NT2/D1 (cell line): Measurements from ENCODE around the gene PRPF40B.
"Not testable (repeated sequence)": the region's sequence is repeated elsewhere in the genome, so short reads cannot be mapped to it uniquely, and the experiment has no call there.

Experiments used
- DNase-seq: peaks from one replicate; pipeline ENCODE4 v3.0.0-alpha.2; 2011; ENCODE audit warnings: low read depth, low spot score
- H3K27me3 ChIP-seq: 2 replicates; pipeline ENCODE4 v1.6.0; 2011; ENCODE audit warnings: mild to moderate bottlenecking; ENCODE audit not compliant: insufficient read length, insufficient read depth
- H3K36me3 ChIP-seq: 2 replicates; pipeline ENCODE4 v1.6.1; 2011; ENCODE audit warnings: mild to moderate bottlenecking, low read length, mixed read lengths; ENCODE audit not compliant: insufficient read depth, insufficient read length
- H3K4me1 ChIP-seq: 2 replicates; pipeline ENCODE4 v1.5.1; 2011; ENCODE audit not compliant: insufficient read depth, insufficient read length
- H3K4me3 ChIP-seq: 2 replicates; pipeline ENCODE4 v1.5.1; 2011; ENCODE audit warnings: low read depth; ENCODE audit not compliant: insufficient read length
- H3K9ac ChIP-seq: 2 replicates; pipeline ENCODE4 v1.6.0; 2011; ENCODE audit warnings: low read depth; ENCODE audit not compliant: insufficient read length
- H3K9me3 ChIP-seq: 2 replicates; pipeline ENCODE4 v1.5.1; 2011; ENCODE audit warnings: mild to moderate bottlenecking, low read length; ENCODE audit not compliant: insufficient read depth
- SUZ12 ChIP-seq: IDR thresholded peaks from 2 replicates; pipeline ENCODE4 v1.6.1; 2011; ENCODE audit not compliant: insufficient read length, insufficient read depth; ENCODE audit errors: extremely low read depth
- YY1 ChIP-seq: IDR thresholded peaks from 2 replicates; pipeline ENCODE4 v1.6.1; 2011; ENCODE audit not compliant: insufficient read length, insufficient read depth
- ZNF274 ChIP-seq: IDR thresholded peaks from 2 replicates; pipeline ENCODE4 v1.6.1; 2011; ENCODE audit warnings: mild to moderate bottlenecking, low read depth, low read length

The PRPF40B gene

DNA sequence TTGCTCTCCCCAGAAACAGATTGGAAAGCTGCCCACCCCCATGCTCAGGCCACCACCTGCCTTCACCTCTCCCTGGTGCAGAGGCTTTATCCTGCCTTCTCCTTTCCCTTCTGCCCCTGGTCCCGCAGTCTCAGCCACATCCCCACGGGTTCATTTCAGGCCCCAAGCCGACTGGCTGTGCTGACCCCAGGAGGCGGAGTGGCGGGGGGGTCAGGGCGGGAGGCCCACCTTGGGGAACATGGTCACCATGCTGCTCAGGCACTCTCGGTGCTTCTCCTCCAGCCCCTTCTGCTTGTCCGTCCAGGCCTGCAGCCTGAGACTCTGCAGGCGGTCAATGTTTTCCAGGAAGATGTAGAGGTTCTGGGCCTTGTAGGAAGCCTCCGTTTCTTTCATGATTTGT, 24.8 kb upstream of the PRPF40B start:
- no peak for DNase-seq
- H3K9ac ChIP-seq, result peak overlapping the region; percentile 28
- H3K4me3 ChIP-seq, result no peak overlapping the region
- peaks cover 7% of the 10 kb centered on the region for H3K36me3 ChIP-seq
- TF ChIP-seq SUZ12 (no peak), YY1 (no peak), ZNF274 (no peak)
- no peaks in the 10 kb centered on the region for H3K4me1 ChIP-seq
- no peaks in the 10 kb centered on the region for H3K27me3 ChIP-seq
- no peaks in the 10 kb centered on the region for H3K9me3 ChIP-seq

DNA sequence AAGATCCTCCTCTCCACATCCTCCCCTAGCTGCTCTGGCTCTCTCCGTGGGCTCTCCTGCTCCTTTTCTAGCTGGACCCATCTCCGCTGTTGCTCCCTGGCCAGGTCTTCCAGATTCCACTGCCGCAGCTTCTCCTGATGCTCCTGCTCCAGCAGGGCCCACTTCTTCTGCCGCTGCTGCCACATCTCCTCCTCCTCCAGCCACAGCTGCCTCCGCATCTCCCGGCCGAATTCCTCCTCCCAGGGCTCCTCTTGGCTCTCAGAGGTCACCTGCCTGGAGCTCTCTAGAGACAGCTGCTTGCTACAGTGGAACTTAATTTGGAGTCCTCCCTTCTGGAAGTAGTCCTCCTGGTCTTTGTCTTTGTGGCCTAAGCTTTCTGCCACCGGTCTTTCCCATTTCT, 23.4 kb upstream of the PRPF40B start:
- Histone ChIP-seq H3K4me1 (no peaks in the 10 kb centered on the region), H3K36me3 (peaks cover 7% of the 10 kb centered on the region), H3K4me3 (no peak overlapping the region), H3K9ac (no peak overlapping the region), H3K27me3 (no peaks in the 10 kb centered on the region), H3K9me3 (no peaks in the 10 kb centered on the region)
- no peak for DNase-seq
- TF ChIP-seq YY1, result no peak
- no peak for TF ChIP-seq SUZ12
- no peak for TF ChIP-seq ZNF274

DNA sequence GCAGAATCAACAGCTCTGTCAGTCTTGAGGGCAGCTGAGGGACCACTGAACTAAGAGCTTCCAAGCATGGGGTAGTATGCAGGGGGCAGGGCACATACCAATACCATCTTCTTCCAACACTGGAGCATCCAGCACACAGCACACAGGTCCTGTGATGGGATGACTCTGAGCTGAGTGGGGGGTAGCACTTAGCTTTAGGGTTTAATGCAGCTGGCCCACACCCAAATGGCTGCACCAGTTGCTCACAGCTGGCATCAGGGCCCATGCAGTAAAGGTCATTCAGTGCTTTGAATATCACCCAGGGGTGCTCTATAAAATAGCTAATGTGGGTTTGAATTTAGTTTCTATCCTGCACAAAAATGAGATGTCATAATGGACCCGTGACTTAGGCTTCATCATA, 19.6 kb upstream of the PRPF40B start:
- Histone ChIP-seq H3K4me1 (no peaks in the 10 kb centered on the region), H3K27me3 (no peaks in the 10 kb centered on the region), H3K9me3 (no peaks in the 10 kb centered on the region), H3K4me3 (no peak overlapping the region), H3K9ac (no peak overlapping the region), H3K36me3 (peaks cover 7% of the 10 kb centered on the region)
- DNase-seq, result no peak
- no peak for TF ChIP-seq SUZ12
- no peak for TF ChIP-seq YY1
- TF ChIP-seq ZNF274, result no peak

DNA sequence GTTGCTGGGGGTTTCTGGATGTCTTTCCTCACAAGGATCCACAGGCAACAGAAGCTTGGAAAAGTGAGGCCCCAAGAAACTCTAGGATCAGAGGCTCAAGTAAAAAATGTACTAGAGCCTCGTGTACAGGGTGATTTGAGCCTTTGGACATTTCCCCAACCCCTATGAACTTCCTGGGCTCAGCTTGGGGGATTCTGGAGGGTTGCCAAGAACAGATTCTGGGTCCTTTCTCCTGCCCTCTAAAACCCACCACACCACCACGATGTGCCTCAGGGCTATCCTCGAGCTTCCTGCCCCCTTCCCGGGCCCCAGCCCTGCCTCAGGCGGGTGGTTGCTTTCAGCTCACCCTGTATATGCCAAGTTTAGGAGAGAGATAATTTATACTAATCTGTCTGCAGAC, 18.5 kb upstream of the PRPF40B start:
- Histone ChIP-seq H3K9ac (no peak overlapping the region), H3K9me3 (no peaks in the 10 kb centered on the region), H3K36me3 (peaks cover 7% of the 10 kb centered on the region), H3K4me3 (no peak overlapping the region), H3K27me3 (no peaks in the 10 kb centered on the region), H3K4me1 (peaks cover 4% of the 10 kb centered on the region)
- no peak for DNase-seq
- TF ChIP-seq SUZ12 (no peak), YY1 (no peak), ZNF274 (no peak)

DNA sequence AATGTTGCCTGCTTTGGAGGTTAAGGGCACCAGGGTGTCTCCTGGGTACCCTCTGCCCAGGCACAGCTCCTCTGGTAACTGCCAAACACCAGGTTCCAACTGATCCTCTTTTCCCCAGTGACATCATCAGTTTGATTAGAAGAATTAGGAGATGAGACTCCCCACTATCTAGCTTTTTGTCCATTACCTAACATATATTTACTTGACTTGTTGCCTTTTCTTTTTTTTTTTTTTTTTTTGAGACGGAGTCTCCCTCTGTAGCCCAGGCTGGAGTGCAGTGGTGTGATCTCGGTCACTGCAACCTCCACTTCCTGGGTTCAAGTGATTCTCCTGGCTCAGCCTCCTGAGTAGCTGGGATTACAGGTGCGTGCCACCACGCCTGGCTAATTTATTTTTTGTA, 17.8 kb upstream of the PRPF40B start, which contains the start of gene FAM186B:
Gene FAM186B (minus strand): TSS at position 101 of the 400 bp plus-strand sequence. CDS start 162 bp downstream, outside the sequence.
- not testable (repeated sequence) for H3K27me3 ChIP-seq, H3K4me1 ChIP-seq, H3K9me3 ChIP-seq, H3K4me3 ChIP-seq, DNase-seq, H3K9ac ChIP-seq, H3K36me3 ChIP-seq

- Histone ChIP-seq H3K36me3 (no peaks in the 10 kb centered on the region), H3K9me3 (no peaks in the 10 kb centered on the region), H3K9ac (no peak overlapping the region), H3K4me1 (peaks cover 4% of the 10 kb centered on the region), H3K27me3 (no peaks in the 10 kb centered on the region), H3K4me3 (no peak overlapping the region)
- TF ChIP-seq YY1, result no peak
- TF ChIP-seq SUZ12, result no peak
- TF ChIP-seq ZNF274, result no peak
- no peak for DNase-seq
Observed at GRCh38 chr12:49609059-49609874, 14.1 kb upstream of the PRPF40B start.

GRCh38 chr12:49609875-49610154, 13.5 kb upstream of the PRPF40B start:
- H3K4me3 ChIP-seq, result no peak overlapping the region
- H3K9me3 ChIP-seq, result no peaks in the 10 kb centered on the region
- H3K4me1 ChIP-seq, result peaks cover 4% of the 10 kb centered on the region
- DNase-seq, result no peak
- H3K36me3 ChIP-seq, result no peaks in the 10 kb centered on the region
- no peak overlapping the region for H3K9ac ChIP-seq
- no peak for TF ChIP-seq SUZ12
- TF ChIP-seq ZNF274, result no peak
- no peak for TF ChIP-seq YY1
- no peaks in the 10 kb centered on the region for H3K27me3 ChIP-seq

- H3K4me3 ChIP-seq, H3K36me3 ChIP-seq, H3K9me3 ChIP-seq, H3K9ac ChIP-seq, H3K27me3 ChIP-seq, H3K4me1 ChIP-seq, DNase-seq: not testable (repeated sequence)
Observed at GRCh38 chr12:49610785-49611184, 12.6 kb upstream of the PRPF40B start.
